ENCODE results near the gene GOLGA3.
A peak's percentile ranks its signal among the peaks of the same experiment; 100 is the strongest.

The GOLGA3 gene

GRCh38 chr12:132775502-132776229, 53.0 kb downstream of the GOLGA3 start:
- no peaks in the 10 kb centered on the region for H3K4me1 ChIP-seq (ENCODE audit: insufficient read depth, low read length)
- H3K36me3 ChIP-seq (ENCODE audit: insufficient read depth, low read length) = peaks cover 85% of the 10 kb centered on the region
- H3K27ac ChIP-seq (ENCODE audit: low read depth, low read length) = no peak overlapping the region
- H3K27me3 ChIP-seq (ENCODE audit: insufficient read depth, low read length) = no peaks in the 10 kb centered on the region
- no peak overlapping the region for H3K9ac ChIP-seq (ENCODE audit: low read depth, low read length)
- H3K4me3 ChIP-seq (ENCODE audit: low read length) = no peak overlapping the region
- H3K9me3 ChIP-seq (ENCODE audit: insufficient read depth, low read depth, low read length) = no peaks in the 10 kb centered on the region
- WGBS = 95% methylated on average over 23 of the region's 24 CpGs

DNA sequence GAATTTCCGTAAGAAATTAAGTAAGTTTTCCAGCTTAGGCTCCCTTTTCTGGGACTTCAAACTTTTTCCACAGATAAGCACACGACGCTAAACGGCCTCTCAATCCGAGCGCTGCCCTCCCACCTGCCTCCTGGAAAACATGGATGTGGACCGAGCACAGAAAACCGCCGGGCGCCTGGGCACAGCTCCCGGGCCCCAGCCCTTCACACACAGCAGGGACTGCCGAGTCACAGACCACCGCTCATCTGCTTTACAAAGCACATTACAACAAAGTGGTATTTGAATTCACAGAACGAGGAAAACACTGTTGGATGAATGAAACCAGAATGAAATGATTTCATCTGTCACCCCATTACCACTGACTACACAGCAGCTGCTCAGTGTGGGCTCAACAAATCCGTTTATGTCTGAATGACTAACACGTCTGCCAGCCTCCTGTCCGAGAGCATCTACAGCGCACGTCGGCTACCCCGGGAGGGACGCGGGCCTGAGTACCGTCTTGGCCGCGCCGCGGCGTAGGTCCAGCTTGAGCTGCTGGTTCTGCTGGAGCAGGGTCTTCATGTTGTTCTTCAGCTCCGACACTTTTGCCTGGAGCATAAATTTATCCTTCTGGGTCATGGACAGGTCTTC, 53.9 kb downstream of the GOLGA3 start:
- Histone ChIP-seq H3K27ac (ENCODE audit: low read depth, low read length) (peak overlapping the region; percentile 25; the same call in 1 of the 2 replicates), H3K9ac (ENCODE audit: low read depth, low read length) (no peak overlapping the region), H3K36me3 (ENCODE audit: insufficient read depth, low read length) (peaks cover 82% of the 10 kb centered on the region), H3K9me3 (ENCODE audit: insufficient read depth, low read depth, low read length) (no peaks in the 10 kb centered on the region), H3K4me3 (ENCODE audit: low read length) (no peak overlapping the region), H3K27me3 (ENCODE audit: insufficient read depth, low read length) (no peaks in the 10 kb centered on the region), H3K4me1 (ENCODE audit: insufficient read depth, low read length) (no peaks in the 10 kb centered on the region)
- 95% methylated on average over 29 of the region's 30 CpGs for WGBS

GRCh38 chr12:132774159-132774558, 54.5 kb downstream of the GOLGA3 start:
- no peak overlapping the region for H3K4me3 ChIP-seq (ENCODE audit: low read length)
- no peaks in the 10 kb centered on the region for H3K27me3 ChIP-seq (ENCODE audit: insufficient read depth, low read length)
- no peak overlapping the region for H3K9ac ChIP-seq (ENCODE audit: low read depth, low read length)
- peaks cover 82% of the 10 kb centered on the region for H3K36me3 ChIP-seq (ENCODE audit: insufficient read depth, low read length)
- no peaks in the 10 kb centered on the region for H3K9me3 ChIP-seq (ENCODE audit: insufficient read depth, low read depth, low read length)
- H3K27ac ChIP-seq (ENCODE audit: low read depth, low read length) = no peak overlapping the region
- H3K4me1 ChIP-seq (ENCODE audit: insufficient read depth, low read length) = no peaks in the 10 kb centered on the region
- 96% methylated on average over 18 of the region's 18 CpGs for WGBS

- Histone ChIP-seq H3K36me3 (ENCODE audit: insufficient read depth, low read length) (peaks cover 79% of the 10 kb centered on the region), H3K9me3 (ENCODE audit: insufficient read depth, low read depth, low read length) (no peaks in the 10 kb centered on the region), H3K27me3 (ENCODE audit: insufficient read depth, low read length) (no peaks in the 10 kb centered on the region), H3K9ac (ENCODE audit: low read depth, low read length) (no peak overlapping the region), H3K27ac (ENCODE audit: low read depth, low read length) (no peak overlapping the region), H3K4me1 (ENCODE audit: insufficient read depth, low read length) (no peaks in the 10 kb centered on the region), H3K4me3 (ENCODE audit: low read length) (no peak overlapping the region)
- 95% methylated on average over 41 of the region's 41 CpGs for WGBS
Measured at GRCh38 chr12:132773077-132773955, 55.4 kb downstream of the GOLGA3 start.

DNA sequence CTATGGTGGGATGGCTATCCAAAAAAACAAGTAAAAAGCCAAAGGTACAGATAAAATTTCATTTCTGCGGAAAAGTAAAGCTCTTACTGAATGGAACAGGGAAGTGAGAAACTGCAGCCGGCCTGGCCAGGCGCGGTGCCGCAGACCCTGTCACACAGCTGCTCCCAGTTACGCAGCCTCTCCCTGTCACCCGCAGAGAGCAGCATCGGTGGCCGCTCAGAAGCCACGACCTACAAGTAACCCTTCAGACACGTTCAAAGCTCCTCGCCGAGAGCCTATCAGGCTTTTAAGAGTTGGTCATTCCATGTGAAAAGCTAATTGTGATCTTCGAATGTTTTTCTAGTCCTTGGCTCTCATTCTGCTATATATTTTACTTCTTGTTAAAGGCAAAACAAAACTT, 56.1 kb downstream of the GOLGA3 start:
- Histone ChIP-seq H3K4me3 (ENCODE audit: low read length) (no peak overlapping the region), H3K9me3 (ENCODE audit: insufficient read depth, low read depth, low read length) (no peaks in the 10 kb centered on the region), H3K4me1 (ENCODE audit: insufficient read depth, low read length) (no peaks in the 10 kb centered on the region), H3K9ac (ENCODE audit: low read depth, low read length) (no peak overlapping the region), H3K36me3 (ENCODE audit: insufficient read depth, low read length) (peaks cover 74% of the 10 kb centered on the region), H3K27me3 (ENCODE audit: insufficient read depth, low read length) (no peaks in the 10 kb centered on the region), H3K27ac (ENCODE audit: low read depth, low read length) (no peak overlapping the region)
- 96% methylated on average over 14 of the region's 14 CpGs for WGBS

GRCh38 chr12:132771126-132771838, 57.4 kb downstream of the GOLGA3 start:
- 97% methylated on average over 14 of the region's 15 CpGs for WGBS
- peaks cover 61% of the 10 kb centered on the region for H3K36me3 ChIP-seq (ENCODE audit: insufficient read depth, low read length)

DNA sequence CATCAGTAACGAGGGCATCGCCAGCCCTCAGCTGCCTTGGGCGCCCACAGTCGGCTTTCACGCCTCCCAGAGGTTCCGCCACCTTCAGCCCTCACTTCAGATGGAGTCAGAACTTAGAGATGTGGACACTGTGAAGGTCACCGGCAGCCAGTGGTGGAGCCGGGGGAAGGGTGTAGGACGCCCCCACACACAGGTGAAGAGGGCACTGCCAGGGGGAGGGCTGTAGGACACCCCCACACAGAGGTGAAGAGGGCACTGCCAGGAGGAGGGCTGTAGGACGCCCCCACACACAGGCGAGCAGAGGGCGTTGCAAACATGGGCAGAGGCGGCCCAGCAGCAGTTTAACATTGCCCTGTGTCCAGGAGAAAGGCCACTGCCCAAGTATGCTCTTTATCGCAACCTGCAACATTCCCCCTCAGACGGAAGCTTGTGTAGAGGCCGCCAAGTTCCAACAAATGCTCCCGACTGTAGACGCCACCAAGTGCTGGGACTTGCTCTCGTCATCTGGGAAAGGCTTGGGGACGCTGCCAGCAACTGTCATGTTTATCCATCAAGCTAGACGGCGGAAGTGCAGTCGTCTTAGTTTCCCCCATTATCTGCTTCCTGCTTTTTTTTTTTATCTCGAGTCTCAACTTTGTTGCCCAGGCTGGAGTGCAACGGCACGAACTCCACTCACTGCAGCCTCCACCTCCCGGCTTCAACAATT, 62.1 kb downstream of the GOLGA3 start:
- Histone ChIP-seq H3K9me3 (ENCODE audit: insufficient read depth, low read depth, low read length) (no peaks in the 10 kb centered on the region), H3K27ac (ENCODE audit: low read depth, low read length) (no peak overlapping the region), H3K4me3 (ENCODE audit: low read length) (no peak overlapping the region), H3K27me3 (ENCODE audit: insufficient read depth, low read length) (no peaks in the 10 kb centered on the region), H3K36me3 (ENCODE audit: insufficient read depth, low read length) (peaks cover 19% of the 10 kb centered on the region), H3K9ac (ENCODE audit: low read depth, low read length) (no peak overlapping the region), H3K4me1 (ENCODE audit: insufficient read depth, low read length) (no peaks in the 10 kb centered on the region)
- 92% methylated on average over 27 of the region's 27 CpGs for WGBS

More at GRCh38 chr12:132771126-132771838, 57.4 kb downstream of the GOLGA3 start:
- Histone ChIP-seq H3K9me3 (ENCODE audit: insufficient read depth, low read depth, low read length) (no peaks in the 10 kb centered on the region), H3K27ac (ENCODE audit: low read depth, low read length) (no peak overlapping the region), H3K9ac (ENCODE audit: low read depth, low read length) (no peak overlapping the region), H3K4me3 (ENCODE audit: low read length) (no peak overlapping the region), H3K27me3 (ENCODE audit: insufficient read depth, low read length) (no peaks in the 10 kb centered on the region), H3K4me1 (ENCODE audit: insufficient read depth, low read length) (no peaks in the 10 kb centered on the region)

DNA sequence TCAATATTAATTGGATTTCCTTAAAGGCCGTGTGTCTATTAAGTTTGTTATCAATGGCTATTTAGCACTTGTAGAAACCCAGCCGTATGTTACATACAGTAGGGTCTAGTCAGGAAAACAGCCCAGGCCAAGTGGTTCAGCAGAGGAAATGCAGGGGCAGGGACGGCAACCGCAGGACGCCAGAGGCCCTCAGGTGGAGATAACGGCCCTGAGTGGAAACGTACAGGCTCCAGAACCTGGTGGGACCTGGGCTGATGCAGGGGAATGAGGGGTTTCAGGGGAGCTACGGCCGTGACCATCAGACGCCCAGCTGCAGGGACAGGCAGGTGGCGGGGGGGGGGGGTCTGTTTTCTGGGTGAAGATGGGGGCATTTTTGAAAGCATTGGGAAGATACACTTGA, 63.3 kb downstream of the GOLGA3 start:
- Histone ChIP-seq H3K4me3 (ENCODE audit: low read length) (no peak overlapping the region), H3K27me3 (ENCODE audit: insufficient read depth, low read length) (no peaks in the 10 kb centered on the region), H3K36me3 (ENCODE audit: insufficient read depth, low read length) (peaks cover 11% of the 10 kb centered on the region), H3K9me3 (ENCODE audit: insufficient read depth, low read depth, low read length) (no peaks in the 10 kb centered on the region), H3K9ac (ENCODE audit: low read depth, low read length) (no peak overlapping the region), H3K27ac (ENCODE audit: low read depth, low read length) (no peak overlapping the region), H3K4me1 (ENCODE audit: insufficient read depth, low read length) (no peaks in the 10 kb centered on the region)
- 86% methylated on average over 11 of the region's 11 CpGs for WGBS

DNA sequence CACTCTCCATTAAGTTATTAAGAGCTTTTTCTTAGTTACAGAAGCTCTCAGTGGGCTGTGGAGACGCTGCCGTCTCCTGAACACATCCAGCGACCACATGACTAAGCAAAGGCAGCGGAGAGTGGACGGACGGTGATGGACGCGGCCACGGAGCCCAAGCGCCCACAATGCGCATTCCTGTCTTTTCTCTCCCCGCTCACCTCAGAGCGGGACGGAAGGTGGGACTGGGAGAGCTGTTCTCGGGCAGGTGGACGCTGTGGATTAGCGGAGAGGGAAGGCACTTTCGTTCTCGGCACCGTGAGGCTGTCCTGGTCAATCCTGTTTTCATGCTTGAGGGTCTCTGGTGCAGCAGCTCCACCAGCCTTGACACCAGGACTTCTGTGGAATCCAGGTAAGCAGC, 64.4 kb downstream of the GOLGA3 start:
- Histone ChIP-seq H3K9me3 (ENCODE audit: insufficient read depth, low read depth, low read length) (no peaks in the 10 kb centered on the region), H3K27ac (ENCODE audit: low read depth, low read length) (no peak overlapping the region), H3K36me3 (ENCODE audit: insufficient read depth, low read length) (peaks cover 6% of the 10 kb centered on the region), H3K4me1 (ENCODE audit: insufficient read depth, low read length) (peaks cover 4% of the 10 kb centered on the region; the same call in 1 of the 2 replicates), H3K9ac (ENCODE audit: low read depth, low read length) (no peak overlapping the region), H3K27me3 (ENCODE audit: insufficient read depth, low read length) (no peaks in the 10 kb centered on the region), H3K4me3 (ENCODE audit: low read length) (no peak overlapping the region)
- WGBS = 95% methylated on average over 20 of the region's 20 CpGs

DNA sequence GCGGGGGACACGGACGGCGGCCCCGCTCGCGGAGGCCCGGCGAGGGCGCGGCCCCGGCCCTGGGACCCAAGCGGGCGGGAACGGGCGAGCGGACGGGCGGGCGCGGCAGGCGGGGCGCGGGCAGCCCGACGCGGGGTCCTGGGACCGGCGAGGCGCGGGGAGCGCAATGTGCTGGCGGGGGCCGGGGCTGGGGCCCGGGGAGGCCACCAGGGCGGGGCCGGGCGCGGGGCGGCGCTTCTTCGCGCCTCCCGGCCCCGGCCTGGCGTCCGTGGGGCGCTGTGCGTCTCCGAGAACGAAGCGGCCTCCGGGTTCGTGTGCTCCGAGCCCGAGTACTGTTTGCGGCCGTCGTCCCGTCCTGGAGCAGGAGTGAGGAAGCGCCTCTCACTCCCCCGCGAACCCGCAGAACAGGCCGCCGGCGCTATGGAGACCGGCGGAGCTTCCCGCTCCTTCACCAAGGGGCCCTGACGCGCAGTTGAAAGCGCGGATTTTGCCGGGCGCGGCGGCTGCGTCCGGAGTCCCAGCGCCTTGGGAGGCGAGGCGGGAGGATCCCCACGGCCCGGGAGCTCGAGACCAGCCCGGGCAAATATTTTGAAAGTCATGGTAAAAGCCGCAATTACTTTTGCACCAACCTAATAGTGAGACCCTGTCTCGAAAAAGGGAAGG, 66.6 kb downstream of the GOLGA3 start:
- Histone ChIP-seq H3K9me3 (ENCODE audit: insufficient read depth, low read depth, low read length) (no peaks in the 10 kb centered on the region), H3K4me3 (ENCODE audit: low read length) (peak overlapping the region; percentile 94), H3K27me3 (ENCODE audit: insufficient read depth, low read length) (no peaks in the 10 kb centered on the region), H3K9ac (ENCODE audit: low read depth, low read length) (peak overlapping the region; percentile 92), H3K36me3 (ENCODE audit: insufficient read depth, low read length) (peaks cover 16% of the 10 kb centered on the region), H3K4me1 (ENCODE audit: insufficient read depth, low read length) (peaks cover 4% of the 10 kb centered on the region; the same call in 1 of the 2 replicates), H3K27ac (ENCODE audit: low read depth, low read length) (peak overlapping the region; percentile 96)
- under 1% methylated on average over 89 of the region's 89 CpGs for WGBS

Measured in HUES64 (cell line).